Measurements from ENCODE around the gene AUP1. TPM values are rescaled to one million over a fixed set of nuclear protein-coding genes. Genes with fewer than 3 reads are reported as not detected.
"Not testable (repeated sequence)": the region's sequence is repeated elsewhere in the genome, so short reads cannot be mapped to it uniquely, and the experiment has no call there.

The AUP1 gene
- polyA plus RNA-seq, 6 donors from 2014 or later, result 83.3 to 155 (median 99.9) TPM

DNA sequence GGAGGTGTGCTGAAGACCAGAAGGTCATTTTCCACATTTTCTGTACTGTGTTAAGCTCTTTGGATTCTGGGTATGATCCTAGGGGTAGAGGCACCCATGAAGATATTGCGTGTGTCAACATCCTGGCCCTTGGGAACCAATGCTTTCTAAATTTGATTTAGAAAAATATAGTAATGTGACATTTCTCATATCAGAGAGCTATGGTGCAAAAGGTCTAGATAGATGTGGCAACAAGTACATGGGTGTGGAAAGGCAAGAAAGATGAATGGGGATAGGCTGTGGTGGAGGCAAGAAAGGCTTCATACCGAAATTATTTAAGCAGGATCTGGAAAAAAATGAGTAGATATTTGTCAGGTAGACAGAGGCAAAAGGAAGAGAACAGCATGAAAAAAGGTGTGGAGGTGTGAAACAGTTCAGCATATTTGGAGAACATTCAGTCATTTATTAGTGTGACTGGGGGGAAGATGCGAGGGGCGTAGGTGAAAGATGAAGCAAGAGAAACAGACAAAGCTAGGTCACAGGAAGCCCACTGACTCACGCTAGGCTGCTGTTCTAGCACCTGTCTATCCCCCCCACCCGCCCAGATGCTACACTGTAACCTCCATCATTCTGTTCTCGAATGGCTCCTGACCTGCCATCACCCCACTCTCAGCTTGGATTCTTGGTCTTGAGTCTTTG lies 36.7 kb upstream of the AUP1 start:
- ATAC-seq (ENCODE audit: low read depth in 2 of 2) (no peak), DNase-seq (no peak)
- Mint-ChIP-seq H3K4me3 (no peak overlapping the region), H3K4me1 (peaks cover 6 to 10% (median 8%) of the 10 kb centered on the region in 3 donors), H3K9me3 (no peaks in the 10 kb centered on the region), H3K27me3 (peaks cover 0 to 10% (median 0%) of the 10 kb centered on the region in 3 donors), H3K36me3 (no peaks in the 10 kb centered on the region), H3K27ac (peak overlapping the region in 1 of 6 donors; percentile 25)

DNA sequence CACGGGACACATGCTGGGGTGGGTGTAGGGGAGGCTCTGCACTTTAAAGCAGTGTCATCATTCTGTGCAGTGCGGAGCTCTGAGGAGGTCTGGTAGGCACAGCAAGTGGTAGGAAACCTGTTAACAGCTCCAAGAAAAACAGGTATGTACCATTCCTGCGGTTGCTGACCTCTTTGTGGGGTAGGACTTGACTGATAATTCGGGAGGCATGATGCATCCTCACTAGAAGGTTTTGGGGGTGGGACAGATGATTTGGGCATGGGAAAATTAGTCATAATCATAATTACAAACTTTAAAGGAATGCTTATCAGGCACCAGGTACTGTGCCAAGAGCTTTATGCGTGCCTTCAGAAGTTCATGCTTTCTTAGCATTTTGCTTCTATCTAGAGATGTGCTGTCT lies 34.7 kb upstream of the AUP1 start:
- H3K27me3 Mint-ChIP-seq, result peaks cover 0 to 10% (median 0%) of the 10 kb centered on the region in 3 donors
- ATAC-seq (ENCODE audit: low read depth in 2 of 2), result no peak
- H3K4me3 Mint-ChIP-seq, result peak overlapping the region in 1 of 8 donors; percentile 6
- DNase-seq, result no peak
- no peaks in the 10 kb centered on the region for H3K36me3 Mint-ChIP-seq
- H3K27ac Mint-ChIP-seq, result no peak overlapping the region
- H3K4me1 Mint-ChIP-seq, result peaks cover 0 to 9% (median 8%) of the 10 kb centered on the region in 3 donors
- H3K9me3 Mint-ChIP-seq, result no peaks in the 10 kb centered on the region

DNA sequence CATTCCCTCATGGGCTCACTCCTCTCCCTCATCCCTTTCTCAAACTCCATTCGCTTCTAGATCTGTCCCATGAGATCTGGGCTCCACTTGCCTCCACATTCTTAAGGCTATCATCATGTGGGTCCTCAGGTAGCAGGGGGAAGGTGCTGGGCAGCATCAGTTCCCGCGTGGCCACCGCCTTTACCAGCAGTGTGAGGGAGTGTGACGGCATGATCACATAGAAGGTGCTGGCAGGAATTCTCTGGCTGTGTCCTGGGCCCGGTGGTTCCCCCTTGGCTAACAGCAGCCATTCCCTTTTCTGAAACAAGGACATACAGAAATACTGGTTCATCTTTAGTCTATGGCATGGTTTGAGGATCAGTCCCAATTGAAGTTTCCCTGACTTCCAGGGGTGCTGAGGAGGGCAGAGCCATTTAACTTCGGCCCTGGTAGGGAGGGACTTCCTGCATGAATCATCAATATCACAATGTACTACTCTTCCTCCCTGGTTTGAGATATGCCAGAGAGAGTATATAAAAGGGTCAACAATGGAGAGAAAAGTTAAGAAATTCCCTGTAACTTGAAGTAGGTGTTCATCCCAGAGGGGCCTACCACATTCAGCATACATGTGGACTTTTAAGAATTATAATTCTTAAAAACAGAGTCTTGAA lies 32.7 kb upstream of the AUP1 start:
- no peak for ATAC-seq (ENCODE audit: low read depth in 2 of 2)
- Mint-ChIP-seq H3K36me3 (no peaks in the 10 kb centered on the region), H3K27me3 (peaks cover 0 to 10% (median 0%) of the 10 kb centered on the region in 3 donors), H3K4me1 (peaks cover 0 to 10% (median 4%) of the 10 kb centered on the region in 3 donors), H3K9me3 (no peaks in the 10 kb centered on the region), H3K27ac (peak overlapping the region in 3 of 6 donors; percentile 13 to 82 (median 23)), H3K4me3 (peak overlapping the region in 1 of 8 donors; percentile 35)
- DNase-seq, result no peak

DNA sequence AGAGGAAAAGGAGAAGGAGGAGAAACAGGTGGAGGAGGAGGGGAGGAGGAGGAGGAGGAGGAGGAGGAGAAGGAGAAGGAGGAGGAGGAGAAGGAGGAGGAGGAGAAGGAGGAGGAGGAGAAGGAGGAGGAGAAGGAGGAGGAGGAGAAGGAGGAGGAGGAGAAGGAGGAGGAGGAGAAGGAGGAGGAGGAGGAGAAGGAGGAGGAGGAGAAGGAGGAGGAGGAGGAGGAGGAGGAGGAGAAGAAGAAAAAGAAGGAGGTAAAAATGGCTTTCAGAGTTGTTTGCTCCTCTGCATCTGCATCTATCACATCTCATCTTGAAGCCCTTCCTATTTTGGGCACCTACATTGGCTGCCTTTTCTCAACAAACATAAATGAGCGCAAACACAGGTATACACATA lies 31.5 kb upstream of the AUP1 start:
- H3K27me3 Mint-ChIP-seq, result peaks cover 0 to 10% (median 0%) of the 10 kb centered on the region in 3 donors
- not testable (repeated sequence) for DNase-seq; H3K36me3 Mint-ChIP-seq; ATAC-seq (ENCODE audit: low read depth in 2 of 2); H3K9me3 Mint-ChIP-seq; H3K4me3 Mint-ChIP-seq; H3K27ac Mint-ChIP-seq
- H3K4me1 Mint-ChIP-seq, result peaks cover 8 to 22% (median 16%) of the 10 kb centered on the region in 3 donors

DNA sequence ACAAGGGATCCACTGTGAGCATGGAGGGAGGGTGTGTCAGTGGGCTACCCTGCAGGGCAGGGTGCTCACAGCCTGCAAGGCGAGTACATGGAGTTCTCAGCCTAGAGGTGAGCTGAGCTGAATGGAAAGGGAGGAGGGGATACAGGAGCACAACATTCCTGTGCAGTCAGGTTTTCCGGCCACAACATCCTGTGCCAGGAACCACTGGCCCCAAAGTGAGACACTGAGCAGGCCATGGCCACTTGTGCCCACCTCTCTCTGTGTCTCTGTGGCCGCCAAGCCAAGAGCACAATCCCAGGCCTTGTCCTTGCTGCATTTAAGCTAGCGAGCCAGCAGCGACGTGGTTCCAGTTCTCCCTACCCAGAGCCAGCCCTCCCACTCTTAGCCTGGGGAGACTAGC lies 31.1 kb upstream of the AUP1 start:
- H3K4me3 Mint-ChIP-seq, result no peak overlapping the region
- ATAC-seq (ENCODE audit: low read depth in 2 of 2), result no peak

DNA sequence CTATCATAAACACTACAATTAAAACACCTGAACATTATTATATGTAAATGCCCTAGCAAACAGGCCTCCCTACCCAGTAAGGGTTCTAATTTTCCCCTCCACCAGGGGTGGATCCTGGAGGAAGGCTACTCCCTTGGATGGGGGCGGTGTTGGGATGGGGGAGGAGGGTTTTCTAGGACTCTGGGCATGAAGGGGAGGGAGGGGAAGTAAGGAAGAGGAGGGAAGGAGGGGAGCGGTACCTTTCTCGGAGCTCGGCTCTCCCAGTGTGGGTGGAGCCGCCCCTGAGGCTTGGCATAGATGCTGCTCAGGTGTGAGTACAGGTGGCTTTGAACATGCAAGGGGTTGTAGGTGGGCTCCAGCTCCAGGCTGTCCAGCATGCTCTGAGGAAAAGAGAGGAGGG lies 30.4 kb upstream of the AUP1 start:
- Mint-ChIP-seq H3K4me1 (peaks cover 16 to 33% (median 28%) of the 10 kb centered on the region in 3 donors), H3K27ac (no peak overlapping the region), H3K4me3 (no peak overlapping the region), H3K36me3 (no peaks in the 10 kb centered on the region), H3K9me3 (no peaks in the 10 kb centered on the region), H3K27me3 (peaks cover 0 to 10% (median 0%) of the 10 kb centered on the region in 3 donors)
- DNase-seq (no peak), ATAC-seq (ENCODE audit: low read depth in 2 of 2) (no peak)

More for the DNA sequence above, 31.1 kb upstream of the AUP1 start:
- Mint-ChIP-seq H3K36me3 (no peaks in the 10 kb centered on the region), H3K4me1 (peaks cover 9 to 26% (median 21%) of the 10 kb centered on the region in 3 donors), H3K9me3 (no peaks in the 10 kb centered on the region), H3K27me3 (peaks cover 0 to 10% (median 0%) of the 10 kb centered on the region in 3 donors), H3K27ac (peak overlapping the region in 2 of 6 donors; percentile 12 to 91)
- DNase-seq, result no peak

DNA sequence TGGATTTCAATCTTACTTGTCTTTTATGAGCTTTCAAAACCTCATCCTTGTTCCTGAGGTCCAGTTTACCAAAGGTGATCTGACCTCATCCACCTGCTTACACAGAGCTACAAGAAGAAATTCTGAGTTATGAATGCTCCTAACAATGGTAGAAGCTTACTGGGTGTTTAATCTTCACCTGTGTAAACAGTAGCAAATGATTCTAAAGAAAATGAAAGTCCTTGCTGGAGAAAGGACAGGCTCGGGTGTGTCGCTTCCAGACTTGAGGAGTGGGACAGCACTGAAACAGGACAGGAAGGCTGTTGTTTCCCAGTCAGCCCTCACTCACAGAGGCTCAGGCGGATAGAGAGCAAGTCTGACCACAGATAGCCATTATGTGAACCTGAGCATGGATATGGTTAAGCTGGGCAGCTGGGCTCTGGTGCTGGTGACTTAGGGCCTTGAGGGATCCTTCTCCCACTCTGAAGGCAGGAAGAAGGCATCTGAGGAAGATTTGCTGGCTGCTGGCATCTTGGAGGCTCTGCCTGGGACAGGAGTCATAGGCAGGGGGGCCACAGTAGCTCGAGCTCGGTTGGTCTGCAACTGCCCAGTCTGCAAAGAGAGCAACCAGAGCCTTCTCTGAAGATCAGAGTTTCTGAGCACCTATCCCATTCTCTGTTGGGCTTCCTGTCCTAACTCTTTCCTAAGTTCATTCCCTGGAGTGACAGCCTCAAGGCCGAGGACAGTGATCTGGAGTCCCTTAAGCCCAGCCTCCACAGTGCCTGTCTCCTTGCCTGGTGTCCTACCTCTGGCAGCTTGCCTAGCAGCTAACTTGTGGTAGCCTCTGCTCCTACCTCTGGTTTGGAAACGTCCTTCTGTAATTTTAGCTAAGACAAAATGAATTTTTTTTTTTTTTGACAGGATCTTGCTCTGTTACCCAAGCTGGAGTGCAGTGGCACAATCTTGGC lies 29.1 kb upstream of the AUP1 start:
- peak overlapping the region in 1 of 8 donors; percentile 61 for H3K4me3 Mint-ChIP-seq
- no peak for DNase-seq
- H3K27me3 Mint-ChIP-seq, result peaks cover 0 to 10% (median 0%) of the 10 kb centered on the region in 3 donors
- H3K36me3 Mint-ChIP-seq, result no peaks in the 10 kb centered on the region
- ATAC-seq (ENCODE audit: low read depth in 2 of 2), result no peak
- H3K9me3 Mint-ChIP-seq, result no peaks in the 10 kb centered on the region
- peak overlapping the region in 2 of 6 donors; percentile 49 to 81 for H3K27ac Mint-ChIP-seq
- peaks cover 22 to 37% (median 33%) of the 10 kb centered on the region in 3 donors for H3K4me1 Mint-ChIP-seq

DNA sequence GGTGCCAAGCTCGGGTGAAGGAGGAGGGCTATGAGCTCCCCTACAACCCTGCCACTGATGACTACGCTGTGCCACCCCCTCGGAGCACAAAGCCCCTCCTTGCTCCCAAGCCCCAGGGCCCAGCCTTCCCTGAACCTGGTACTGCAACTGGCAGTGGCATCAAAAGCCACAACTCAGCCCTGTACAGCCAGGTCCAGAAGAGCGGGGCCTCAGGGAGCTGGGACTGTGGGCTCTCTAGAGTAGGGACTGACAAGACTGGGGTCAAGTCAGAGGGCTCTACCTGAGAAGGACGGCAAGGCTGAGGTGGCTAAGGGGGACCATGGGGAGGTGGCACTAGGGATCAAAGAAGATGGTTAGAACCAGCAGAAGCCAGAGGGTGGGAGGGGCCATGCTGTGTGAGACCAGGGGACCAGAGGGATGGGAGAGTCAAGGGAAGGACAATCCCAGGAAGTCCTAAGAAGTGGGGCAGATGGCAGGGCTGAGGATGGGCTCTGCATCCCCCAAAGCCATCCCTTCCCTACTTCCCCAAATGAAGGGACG lies 27.4 kb upstream of the AUP1 start:
- peak overlapping the region in 5 of 8 donors; percentile 87 to 97 (median 93) for H3K4me3 Mint-ChIP-seq
- peaks cover 0 to 5% (median 0%) of the 10 kb centered on the region in 3 donors for H3K27me3 Mint-ChIP-seq
- H3K36me3 Mint-ChIP-seq, result no peaks in the 10 kb centered on the region
- H3K27ac Mint-ChIP-seq, result peak overlapping the region in 1 of 6 donors; percentile 69
- peaks cover 29 to 40% (median 35%) of the 10 kb centered on the region in 3 donors for H3K4me1 Mint-ChIP-seq
- H3K9me3 Mint-ChIP-seq, result no peaks in the 10 kb centered on the region
- no peak for DNase-seq
- no peak for ATAC-seq (ENCODE audit: low read depth in 2 of 2)

DNA sequence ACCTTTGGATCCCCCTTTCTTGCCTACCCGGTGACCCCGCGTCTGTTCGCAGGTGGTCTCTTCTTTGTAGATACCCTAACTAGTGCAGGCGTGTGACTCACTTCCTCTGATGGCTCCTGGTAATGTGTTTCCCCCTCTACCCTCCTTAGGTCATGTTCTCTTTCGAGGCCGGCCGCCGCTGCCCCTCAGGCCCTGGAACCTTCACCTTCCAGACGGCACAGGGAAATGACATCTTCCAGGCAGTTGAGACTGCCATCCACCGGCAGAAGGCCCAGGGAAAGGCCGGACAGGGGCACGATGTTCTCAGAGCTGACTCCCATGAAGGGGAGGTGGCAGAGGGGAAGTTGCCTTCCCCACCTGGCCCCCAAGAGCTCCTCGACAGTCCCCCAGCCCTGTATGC lies 26.7 kb upstream of the AUP1 start:
- H3K4me1 Mint-ChIP-seq, result peaks cover 29 to 39% (median 35%) of the 10 kb centered on the region in 3 donors
- H3K4me3 Mint-ChIP-seq, result peak overlapping the region; percentile 72 to 97 (median 93)
- DNase-seq (no peak), ATAC-seq (ENCODE audit: low read depth in 2 of 2) (no peak)
- H3K36me3 Mint-ChIP-seq, result no peaks in the 10 kb centered on the region
- H3K27me3 Mint-ChIP-seq, result peaks cover 0 to 7% (median 6%) of the 10 kb centered on the region in 3 donors
- no peaks in the 10 kb centered on the region for H3K9me3 Mint-ChIP-seq
- peak overlapping the region in 4 of 6 donors; percentile 27 to 89 (median 84) for H3K27ac Mint-ChIP-seq

DNA sequence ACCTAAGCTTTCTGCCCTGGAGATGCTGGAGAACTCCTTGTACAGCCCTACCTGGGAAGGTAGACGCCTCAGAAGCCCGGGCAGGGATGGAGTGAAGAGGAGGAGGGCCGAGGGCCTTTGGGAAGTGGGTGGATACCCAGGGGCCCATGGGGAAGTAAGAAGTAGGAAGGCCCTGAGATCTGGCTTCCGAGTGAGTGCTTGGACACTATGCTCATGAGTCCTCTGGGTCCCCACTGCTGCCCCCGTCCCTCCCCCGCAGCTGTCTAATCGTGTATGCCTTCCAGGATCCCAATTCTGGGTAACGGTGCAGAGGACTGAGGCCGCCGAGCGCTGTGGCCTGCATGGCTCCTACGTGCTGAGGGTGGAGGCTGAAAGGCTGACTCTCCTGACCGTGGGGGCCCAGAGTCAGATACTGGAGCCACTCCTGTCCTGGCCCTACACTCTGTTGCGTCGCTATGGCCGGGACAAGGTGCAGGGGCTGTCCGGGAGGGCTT lies 26.2 kb upstream of the AUP1 start:
- ATAC-seq (ENCODE audit: low read depth in 2 of 2) (no peak), DNase-seq (no peak)
- H3K27me3 Mint-ChIP-seq, result peaks cover 0 to 9% (median 7%) of the 10 kb centered on the region in 3 donors

DNA sequence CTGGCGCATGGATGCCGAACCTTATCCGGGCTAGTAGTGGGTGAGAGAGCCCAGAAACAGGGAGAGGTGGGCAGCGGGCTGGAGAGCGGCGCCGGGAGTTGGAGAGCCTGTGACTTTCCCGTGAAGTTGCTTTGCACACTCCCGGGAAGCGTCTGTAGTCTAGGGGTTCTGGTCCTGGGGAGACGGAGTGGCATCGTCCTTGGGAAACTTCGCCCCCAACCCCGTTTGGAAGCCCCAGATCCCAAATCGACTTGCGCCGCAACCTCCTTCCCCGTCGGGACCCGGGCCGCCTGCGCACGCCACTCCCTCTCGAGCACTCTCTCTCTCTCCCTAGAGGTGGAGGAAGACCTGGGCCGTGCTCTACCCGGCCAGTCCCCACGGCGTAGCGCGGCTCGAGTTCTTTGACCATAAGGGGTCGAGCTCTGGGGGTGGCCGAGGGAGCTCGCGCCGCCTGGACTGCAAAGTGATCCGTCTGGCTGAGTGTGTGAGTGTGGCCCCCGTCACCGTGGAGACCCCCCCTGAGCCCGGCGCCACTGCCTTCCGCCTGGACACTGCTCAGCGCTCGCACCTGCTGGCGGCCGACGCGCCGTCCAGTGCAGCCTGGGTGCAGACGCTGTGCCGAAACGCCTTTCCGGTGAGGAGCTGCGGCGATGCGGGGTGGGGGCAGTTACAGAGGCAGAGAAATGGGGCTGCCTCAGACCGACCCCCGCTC lies 25.5 kb upstream of the AUP1 start:
- no peaks in the 10 kb centered on the region for H3K36me3 Mint-ChIP-seq
- H3K27me3 Mint-ChIP-seq, result peaks cover 6 to 13% (median 13%) of the 10 kb centered on the region in 3 donors
- DNase-seq, result peak; percentile 42
- H3K27ac Mint-ChIP-seq, result peak overlapping the region in 5 of 6 donors; percentile 80 to 96 (median 89)
- H3K4me1 Mint-ChIP-seq, result peaks cover 29 to 37% (median 35%) of the 10 kb centered on the region in 3 donors
- peak; percentile 52 to 57 for ATAC-seq (ENCODE audit: low read depth in 2 of 2)
- H3K4me3 Mint-ChIP-seq, result peak overlapping the region; percentile 87 to 98 (median 94)
- no peaks in the 10 kb centered on the region for H3K9me3 Mint-ChIP-seq

More for the DNA sequence above, 26.2 kb upstream of the AUP1 start:
- Mint-ChIP-seq H3K4me1 (peaks cover 29 to 38% (median 35%) of the 10 kb centered on the region in 3 donors), H3K27ac (peak overlapping the region; percentile 27 to 95 (median 82)), H3K36me3 (no peaks in the 10 kb centered on the region), H3K9me3 (no peaks in the 10 kb centered on the region), H3K4me3 (peak overlapping the region; percentile 87 to 98 (median 94))
